IPS-NIHi7 (cell line): ENCODE data around the gene OPA3.
A peak's percentile ranks its signal among the peaks of the same experiment; 100 is the strongest.

Source experiments
- DNase-seq: peaks from one replicate; pipeline ENCODE4 v3.0.0; 2012; ENCODE audit warnings: mixed read lengths; ENCODE audit errors: extremely low spot score

Gene OPA3

DNA sequence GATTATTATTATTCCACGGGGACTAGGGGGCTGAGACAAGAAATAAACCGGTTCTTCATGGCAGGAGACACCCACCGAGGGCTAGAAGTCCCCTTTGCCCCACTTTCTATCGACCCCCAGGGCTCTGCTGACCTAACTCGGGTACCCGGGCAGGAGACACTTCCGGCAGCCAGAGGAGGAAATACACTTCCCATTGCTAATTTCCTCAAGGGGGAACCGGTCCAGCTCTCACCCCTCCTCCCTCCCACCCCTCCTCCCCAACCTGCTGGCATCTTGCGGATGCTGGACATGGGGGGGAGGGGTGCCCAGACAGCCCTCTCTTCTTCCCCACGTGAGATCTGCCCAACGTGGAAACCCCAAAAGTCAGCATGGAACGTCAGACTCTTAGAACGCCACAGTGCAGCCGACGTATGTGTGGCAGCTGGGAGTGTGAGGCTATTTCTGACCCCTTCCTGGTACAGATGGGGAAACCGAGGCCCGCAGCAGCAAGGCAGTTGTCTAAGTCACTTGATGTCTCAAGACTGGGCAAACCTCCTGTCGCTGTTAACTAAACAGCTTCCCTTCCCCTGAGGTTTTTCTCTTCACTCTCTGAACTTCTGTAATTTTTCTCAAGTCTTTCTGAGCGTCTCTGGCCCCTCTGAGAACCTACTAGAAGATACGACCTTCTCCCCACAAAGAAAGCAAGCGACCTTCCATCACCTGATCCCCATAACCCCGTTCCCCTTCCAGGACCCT lies 13.8 kb upstream of the OPA3 start:
- no peak for DNase-seq

DNA sequence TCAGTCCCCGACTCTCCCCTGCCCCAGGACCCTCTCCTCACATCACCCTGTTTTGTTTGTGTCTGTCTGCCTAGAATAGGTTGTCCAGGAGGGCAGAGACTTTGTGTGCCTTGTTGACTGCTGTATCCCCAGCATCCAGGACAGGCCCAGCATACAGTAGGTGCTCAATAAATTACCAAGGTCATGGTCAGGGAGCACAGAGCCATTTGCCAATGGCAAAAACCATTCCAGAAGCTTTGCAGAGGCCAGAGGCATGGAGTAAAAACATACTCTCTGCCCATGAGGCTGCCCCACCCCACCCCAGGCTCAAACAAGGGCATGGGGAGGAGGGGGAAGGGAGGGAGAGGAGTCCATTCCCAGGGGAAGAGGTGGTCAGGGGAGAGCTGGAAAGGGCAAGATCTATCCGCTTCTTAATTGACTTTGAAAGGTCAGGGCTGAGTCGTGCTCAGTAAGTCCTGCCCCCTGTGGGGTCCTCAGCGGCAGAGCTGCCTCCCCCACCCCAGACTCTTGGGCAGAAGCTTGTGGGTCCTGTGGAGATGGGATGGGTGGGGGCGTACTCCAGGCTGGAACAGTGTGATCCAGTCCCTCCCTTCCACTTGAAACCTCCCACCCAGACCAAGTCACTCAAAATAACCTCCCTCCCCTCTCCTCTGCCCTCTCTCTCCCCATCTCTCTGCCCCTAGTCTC lies 13.0 kb upstream of the OPA3 start:
- peak; percentile 35 for DNase-seq

DNA sequence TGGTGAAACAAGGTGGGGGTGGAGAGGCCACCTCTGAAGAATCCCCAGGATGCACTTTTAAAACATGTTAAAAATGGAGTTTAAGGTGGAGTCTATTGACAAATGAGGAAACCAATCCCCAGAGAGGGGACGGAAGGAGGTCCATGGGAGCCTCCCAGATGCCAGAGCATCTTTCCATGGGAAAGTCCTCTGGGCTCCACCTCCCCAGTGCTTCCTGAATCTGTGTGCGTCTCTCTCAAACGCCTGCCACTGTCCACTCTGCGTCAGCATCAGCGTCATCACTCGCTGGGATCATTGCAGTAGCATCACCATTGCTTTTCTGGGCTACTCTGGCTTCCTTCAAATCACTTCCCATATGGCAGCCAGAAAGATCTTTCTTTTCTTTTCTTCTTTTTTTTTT lies 11.2 kb upstream of the OPA3 start:
- peak; percentile 9 for DNase-seq

DNA sequence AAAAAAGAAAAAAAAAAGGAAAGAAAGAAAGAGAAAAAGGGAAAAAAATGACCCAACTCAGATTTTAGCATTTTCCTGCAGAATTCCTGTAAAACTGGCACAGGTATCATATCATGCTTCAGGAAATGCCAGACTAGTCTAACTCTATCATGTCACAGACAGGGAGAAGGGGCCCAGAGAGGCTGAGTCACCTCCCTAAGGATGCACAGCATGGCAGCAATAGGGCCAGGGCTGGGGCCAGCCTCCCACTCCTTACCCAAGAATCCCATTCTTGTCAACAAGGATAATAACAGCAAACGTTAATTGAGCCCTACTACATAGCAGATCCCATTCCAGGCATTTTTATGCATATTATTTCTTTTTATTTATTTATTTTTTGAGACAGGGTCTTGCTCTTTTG lies 8.9 kb upstream of the OPA3 start:
- DNase-seq, result no peak

DNA sequence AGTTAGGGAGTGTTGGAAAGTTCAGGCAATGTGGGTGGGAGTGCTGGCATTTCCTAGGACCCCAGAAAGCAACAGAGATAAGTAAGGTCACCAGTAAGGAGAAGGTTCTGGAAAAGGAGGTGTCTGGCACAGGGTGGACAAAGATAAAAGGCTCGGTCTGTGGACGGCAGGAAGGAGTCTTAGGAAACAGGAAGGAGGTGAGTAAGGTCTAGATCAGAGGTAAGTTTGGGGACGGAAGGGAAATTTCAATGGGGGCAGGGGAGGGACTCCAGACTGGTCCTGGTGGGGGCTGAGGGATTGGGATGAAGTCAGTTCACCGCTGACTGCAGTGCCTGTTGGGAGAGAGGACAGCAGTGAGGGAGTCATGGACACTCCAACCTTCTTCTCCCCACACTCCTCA lies 7.8 kb upstream of the OPA3 start:
- DNase-seq, result no peak

DNA sequence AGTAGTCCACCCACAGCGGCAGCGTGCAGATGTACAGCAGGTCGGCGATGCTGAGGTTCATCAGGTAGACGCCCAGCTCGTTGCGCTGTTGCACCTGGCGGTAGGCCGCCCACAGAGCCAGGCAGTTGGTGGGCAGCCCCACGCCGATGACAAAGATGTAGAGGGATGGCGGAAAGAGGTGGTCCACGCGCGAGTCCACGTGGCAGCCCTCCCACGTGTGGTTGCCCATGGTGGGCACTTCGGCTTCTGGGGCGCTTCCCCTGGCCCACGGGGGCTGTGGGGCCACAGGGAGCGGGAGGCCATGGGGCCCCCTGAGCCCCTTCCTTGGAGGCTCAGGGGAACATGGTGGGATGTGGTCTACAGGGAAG lies 7.0 kb upstream of the OPA3 start:
- DNase-seq, result no peak

DNA sequence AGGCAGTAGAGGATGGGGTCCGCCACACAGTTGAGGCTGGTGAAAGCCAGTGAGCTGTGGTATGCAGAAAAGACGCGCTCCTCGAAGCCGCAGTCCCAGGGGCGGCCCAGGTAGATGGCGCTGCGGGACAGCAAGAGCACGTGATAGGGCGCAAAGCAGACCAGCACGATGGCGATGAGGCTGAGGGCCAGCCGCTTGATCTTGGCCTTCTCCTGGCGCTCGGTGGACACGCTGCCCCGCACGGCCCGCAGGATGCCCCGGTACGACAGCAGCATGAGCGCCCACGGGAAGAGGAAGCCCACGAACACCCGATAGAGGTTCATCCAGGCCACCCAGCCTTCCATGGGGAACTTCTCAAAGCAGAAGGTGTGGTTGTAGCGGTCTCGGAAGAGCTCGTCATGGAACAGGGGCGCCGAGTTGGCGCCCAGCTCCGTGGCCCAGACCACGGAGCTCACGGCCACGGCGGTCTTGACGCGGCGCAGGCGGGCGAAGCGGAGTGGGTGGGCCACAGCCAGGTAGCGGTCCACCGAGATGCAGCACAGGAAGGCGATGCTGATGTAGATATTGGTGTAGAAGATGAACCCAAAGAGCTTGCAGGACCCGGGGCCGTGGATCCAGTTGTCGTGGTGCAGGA lies 6.5 kb upstream of the OPA3 start:
- DNase-seq, result peak; percentile 83

DNA sequence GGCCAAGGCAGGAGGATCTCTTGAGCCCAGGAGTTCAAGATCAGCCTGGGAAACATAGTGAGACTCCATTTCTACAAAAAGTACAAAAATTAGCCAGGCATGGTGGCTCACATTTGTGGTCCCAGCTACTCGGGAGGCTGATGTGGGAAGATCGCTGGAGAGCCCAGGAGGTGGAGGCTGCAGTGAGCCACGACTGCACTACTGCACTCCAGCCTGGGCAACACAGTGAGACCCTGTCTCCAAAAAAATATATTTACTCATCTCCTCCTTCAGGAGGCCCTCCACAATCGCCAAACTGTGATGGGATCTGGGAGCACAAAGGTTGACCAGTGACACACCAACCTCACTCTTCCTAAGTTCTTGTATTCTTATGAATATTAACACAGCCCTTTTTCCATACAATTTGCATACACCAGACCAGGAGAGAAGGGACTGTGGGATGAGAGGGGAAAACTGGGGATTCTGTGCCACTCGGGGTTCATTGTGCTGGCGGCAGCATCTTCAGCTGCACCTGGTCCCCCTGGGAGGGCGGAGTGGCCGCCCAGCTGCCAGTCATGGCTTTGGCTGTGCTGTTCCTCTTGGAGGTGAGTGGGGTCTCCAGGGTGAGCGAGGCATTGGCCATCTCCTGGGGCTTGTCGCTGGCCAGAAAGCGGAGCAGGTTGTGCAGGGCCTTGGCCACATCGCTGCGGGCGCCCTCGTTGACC lies 5.8 kb upstream of the OPA3 start:
- DNase-seq, result no peak

DNA sequence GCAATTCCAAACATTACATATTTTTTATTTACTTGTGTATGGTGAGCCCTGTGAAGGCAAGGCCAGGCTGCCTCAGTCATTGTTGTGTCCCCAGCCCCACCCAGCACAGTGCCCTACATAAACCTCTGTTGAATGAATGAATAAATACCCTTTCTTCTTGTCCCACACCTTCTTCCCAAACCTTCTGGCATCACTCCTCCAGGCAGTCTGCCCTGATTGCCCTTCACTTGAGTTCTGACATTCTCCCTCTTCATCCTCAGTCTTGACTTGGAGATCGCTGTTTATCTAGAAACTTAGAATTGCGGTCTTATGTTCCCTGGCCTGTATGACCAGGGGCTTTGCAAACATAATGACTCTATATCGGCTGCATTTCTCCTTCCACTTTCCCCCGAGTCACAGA lies 5.2 kb upstream of the OPA3 start:
- no peak for DNase-seq

DNA sequence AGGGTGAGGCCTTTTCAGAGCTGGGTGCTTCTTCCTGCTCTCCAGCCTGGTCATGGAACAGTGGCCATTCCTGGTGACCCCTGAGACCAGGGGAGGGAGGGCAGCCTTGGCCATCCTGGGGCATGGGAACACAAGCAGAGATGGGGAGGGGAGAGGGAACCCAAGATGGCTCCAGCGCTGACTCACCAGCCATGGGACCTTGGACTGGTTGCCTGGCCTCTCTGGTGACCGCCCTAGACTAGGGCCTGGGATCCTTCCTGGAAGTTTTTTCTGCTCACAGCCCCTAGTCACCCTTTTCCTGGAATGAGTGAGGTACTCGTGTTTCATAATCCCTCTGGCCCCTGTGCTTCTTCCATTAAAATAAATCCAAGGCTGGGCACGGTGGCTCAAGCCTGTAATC lies 3.3 kb upstream of the OPA3 start:
- DNase-seq, result no peak

DNA sequence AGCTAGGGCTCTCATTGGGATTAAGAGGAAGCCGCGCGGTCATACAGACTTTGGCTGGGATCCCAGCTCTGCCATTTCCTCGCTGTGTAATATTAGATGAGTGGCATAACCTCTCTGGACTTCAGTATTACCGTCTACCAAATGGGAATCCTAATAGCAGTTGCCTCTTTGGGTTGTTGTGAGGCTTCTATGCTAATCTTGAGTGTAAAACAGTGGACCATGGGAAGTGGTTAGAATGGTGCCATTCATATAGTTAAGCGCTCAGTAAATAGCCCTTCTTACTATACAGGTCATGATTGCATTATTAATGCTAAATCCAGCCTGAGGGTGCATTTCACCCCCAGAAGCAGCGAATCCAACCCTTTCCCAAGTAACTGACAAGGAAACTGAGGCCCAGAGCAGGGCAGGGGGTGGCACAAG lies 566 bp upstream of the OPA3 start:
- no peak for DNase-seq

DNA sequence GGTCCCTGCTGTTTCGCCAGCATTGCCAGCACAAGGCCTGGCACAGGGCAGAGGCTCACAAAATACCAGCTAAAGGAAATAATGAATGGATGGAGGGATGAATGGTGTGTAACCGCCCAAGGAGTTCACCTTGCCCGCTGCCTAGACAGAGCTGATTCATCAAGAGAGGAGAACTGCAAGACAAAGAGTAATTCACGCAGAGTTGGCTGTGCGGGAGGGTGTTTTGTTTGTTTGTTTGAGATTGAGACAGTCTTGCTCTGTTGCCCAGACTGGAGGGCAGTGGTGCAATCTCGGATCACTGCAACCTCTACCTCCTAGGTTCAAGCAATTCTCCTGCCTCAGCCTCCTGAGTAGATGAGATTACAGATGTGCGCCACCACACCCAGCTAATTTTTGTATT lies 3.0 kb downstream of the OPA3 start:
- DNase-seq, result no peak

DNA sequence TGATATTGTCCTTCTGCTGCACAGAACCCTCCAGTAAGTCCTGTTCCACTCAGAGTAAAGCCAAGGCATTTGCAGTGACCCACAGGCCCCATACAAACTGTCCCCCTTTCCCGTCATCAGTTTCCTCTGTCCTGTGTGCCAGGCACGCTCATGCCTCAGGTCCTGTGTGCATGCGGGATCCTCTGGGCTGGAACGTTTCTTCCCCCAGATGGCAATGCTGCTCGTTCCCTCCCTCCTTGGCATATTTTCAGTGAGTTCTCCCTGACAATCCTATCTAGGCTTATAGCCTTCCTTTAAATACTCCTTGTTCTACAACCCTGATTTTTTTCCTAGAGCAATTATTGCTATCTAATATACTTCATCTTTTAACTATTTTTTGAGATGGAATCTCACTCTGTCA lies 5.7 kb downstream of the OPA3 start:
- DNase-seq, result no peak

DNA sequence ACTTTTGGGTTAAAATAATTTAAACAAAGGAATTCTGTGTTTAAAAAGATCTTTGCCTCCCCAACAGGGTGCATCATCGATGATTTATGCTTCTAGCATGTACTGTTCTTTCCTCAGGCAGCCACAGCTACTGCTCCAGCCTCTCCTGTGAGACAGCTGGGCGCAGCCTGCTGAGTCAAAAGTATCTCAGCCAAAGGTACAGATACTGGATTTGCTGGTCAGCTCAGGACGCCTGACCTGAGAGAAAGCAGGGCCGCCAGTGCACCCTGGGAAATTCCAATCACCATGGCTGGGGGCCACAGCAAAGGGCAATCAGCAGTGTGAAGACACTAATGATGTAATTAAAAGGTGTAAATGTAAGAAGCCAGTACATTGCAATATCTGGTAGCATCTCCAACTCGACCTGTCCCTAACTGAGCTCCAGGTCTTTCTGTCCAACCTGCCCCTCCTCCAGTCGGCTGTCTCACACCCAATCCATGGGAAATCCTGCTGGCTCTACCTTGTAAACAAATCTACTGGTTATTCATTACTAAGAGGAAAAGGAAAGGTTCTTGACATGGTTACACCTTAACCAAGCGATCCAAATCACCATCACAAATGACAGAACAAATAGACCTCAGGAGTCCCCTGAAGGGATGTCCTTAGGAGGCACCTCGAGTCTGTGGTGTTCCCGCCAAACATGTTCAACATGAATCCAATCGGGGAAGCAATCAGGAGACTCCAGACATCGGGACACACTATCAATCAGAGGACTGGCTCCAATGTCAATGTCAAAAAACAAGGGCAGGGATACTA lies 7.3 kb downstream of the OPA3 start:
- no peak for DNase-seq

DNA sequence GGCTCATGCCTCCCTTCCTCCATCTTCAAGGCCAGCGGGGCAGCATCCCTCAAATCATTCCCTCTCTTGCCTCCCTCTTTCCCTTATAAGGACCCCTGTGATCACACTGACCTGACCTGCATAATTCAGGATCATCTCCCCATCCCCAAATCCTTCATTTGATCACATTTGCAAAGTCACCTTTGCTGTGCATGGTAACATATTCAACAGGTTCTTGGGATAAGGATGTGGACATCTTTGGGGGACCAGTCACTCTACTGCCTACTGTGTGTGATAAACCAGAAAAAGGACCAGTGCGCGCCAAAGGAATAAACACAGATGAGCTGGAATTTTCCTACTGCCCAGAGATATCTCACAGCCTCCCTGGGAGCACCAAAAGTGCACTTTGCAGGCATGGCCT lies 7.9 kb downstream of the OPA3 start:
- no peak for DNase-seq

DNA sequence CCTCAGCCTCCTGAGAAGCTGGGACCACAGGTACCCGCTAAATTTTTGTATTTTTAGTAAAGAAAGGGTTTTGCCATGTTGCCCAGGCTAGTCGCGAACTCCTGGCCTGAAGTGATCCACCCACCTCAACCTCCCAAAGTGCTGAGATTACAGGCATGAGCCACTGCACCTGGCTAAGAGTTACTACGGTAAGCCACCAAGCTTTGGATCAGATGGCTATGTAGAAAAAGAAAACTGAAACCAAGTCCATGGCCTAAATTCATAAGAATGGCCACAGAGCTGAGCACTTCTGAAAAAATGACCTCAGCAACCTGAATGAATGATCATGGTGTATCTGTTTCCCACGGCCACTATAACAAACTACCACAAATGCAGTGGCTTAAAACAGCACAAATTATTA lies 9.4 kb downstream of the OPA3 start:
- DNase-seq, result no peak

DNA sequence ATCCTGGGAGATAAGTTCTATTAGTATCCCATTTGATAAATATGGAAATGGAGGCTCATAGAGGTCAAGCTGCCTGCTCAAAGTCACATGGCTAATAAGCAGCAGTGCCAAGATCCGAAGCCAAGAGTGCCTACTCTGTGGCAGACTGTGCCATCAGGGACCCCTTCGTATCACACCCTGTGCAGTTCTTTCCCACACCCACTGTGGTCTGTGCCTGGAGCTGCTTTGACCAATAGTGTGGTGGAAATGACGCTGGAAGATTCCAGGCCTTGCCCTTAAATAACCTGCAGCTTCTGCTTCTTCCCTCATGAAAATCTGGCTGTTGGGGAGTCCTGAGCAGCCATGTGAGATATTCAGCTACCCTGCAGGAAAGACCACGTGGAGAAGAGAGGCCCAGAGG lies 10.1 kb downstream of the OPA3 start:
- DNase-seq, result no peak

DNA sequence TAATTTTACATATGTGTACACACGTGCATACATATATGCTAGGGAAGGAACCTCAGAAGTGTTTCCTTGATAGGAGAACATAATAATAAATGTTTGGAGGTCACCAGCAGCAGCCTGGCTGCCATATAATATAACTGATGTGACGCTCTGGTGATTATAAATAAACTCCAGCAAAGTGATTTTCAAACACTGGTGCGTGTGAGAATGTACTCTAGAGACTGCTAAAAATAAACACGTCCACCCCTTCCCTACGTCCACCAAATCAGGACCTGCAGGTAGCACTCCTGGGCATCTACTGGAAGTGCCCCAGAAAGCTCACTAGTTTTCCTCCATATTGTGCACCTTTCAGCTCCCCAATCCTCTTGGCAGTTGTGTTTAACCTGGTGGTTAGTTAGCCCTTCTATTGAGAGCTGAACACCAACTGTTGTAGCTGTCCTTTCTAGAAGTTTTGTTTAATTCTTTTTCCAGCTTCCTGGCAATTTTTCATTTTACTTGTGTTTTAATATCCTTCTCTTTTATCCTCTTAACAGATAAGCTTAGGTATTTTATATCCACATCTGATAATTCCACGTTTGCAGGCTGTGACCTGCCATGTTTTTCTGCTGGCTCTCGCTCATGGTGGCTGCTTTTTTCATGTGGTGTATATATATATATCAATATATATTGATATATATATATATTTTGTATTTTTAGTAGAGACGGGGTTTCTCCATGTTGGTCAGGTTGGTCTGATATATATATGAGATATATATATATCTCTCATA lies 13.0 kb downstream of the OPA3 start:
- no peak for DNase-seq

DNA sequence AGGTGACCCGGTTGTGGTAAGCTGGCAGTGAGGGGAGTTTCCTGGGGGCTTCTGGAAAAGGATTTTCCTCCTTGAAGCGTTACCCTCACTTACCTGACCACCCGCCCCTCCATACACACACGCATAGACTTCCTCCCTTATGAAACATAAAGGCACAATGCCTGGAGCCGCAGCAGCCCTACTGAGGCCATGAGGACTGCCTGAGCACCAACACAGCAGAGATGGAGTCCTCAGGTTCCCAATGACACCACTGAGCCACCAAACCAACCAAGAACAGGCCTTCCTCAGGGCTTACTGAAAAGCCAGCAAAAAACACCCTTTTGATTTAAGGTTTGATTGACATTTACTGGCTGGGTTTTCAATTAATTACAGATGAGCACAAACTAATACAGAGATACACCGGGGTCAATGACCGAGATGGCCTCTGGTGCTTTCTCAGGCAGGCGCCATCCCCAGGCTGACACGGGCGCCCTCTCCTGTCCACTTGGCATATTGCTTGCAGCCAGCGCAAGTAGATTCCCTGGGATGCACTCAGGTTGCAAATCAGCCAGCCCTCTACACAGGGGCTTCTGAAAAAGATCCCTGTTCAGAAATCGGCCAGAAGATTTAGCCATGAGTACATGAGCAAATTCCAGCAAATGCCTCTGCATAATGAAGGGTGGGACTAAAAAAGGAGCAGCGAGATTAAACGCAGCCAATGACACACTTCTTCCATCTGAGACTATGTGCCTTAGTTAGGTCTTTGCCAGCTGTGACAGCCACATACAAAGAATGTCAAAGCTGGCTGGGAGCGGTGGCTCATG lies 14.8 kb downstream of the OPA3 start:
- DNase-seq, result peak; percentile 81

DNA sequence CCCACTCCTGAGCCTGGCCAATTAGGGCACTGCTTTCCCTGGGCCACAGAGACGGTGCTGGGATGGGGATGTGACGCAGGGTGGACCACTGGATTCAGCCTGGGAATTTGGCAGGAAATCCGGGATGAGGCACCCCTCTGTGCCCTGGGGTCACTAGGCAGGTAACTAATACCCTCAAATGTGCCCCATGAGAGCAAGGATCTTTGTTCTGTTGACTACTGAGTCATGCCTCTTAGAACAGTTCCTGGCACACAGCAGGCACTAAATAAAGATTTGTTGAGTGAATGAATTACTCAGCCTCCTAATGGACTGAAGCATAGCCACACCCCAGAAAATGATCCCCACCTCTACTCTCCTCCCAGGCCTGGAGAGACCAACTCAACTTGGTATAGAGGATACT lies 15.9 kb downstream of the OPA3 start:
- DNase-seq, result no peak
